ENCODE measurements around the gene SNAP47.
A peak's percentile ranks its signal among the peaks of the same experiment; 100 is the strongest.
"Not testable (repeated sequence)": the region's sequence is repeated elsewhere in the genome, so short reads cannot be mapped to it uniquely, and the experiment has no call there.

SNAP47 gene

DNA sequence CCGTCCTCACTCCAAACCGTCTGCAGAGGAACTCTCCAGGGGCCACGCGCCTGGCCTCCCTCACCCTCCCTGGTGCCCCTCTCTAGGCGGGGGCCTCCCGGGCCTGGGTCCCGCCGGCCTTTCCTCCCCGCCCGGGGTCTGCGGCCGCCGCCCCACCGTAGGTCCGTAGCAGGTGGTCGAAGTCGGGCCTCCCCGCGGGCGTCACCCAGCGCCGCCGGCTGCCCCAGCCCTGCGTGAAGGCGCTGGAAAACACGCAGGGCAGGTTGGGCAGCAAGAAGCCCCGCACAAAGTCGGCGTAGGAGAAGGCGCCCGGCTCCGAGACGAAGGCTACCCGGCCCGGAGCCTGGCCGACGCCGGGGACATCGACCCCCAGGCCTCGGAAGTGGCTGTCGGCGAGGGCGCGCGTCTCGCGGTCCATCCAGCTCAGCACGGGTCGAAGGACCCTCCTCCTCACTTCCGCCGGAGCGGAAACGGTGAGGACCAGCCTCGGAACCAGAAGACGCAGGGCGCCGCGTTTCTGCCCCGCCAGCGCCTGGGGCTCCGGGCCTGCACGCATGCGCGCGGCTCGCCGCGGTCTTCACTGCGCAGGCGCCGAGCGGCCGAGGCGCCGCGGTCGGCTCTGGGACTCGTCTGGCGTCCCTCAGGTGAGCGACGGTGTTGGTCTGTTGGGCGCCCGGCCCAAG is at the start of gene SNAP47, which contains the start of gene JMJD4:
SNAP47 (plus strand) TSS at position 580 of the 683 bp plus-strand sequence. CDS start 12,302 bp downstream, outside the sequence.
JMJD4 (minus strand) TSS at position 447 of the 683 bp plus-strand sequence; CDS start at position 418, 29 bp downstream.
- DNase-seq (ENCODE audit: low read depth in 3 of 3), result peak; percentile 85 to 87 (median 87)

- DNase-seq (ENCODE audit: low read depth in 3 of 3), result no peak
Observed at GRCh38 chr1:227685807-227686206, 49.4 kb upstream of the SNAP47 start.

- DNase-seq (ENCODE audit: low read depth in 3 of 3), result no peak
Observed at GRCh38 chr1:227697321-227697864, 37.8 kb upstream of the SNAP47 start.

- DNase-seq (ENCODE audit: low read depth in 3 of 3), result not testable (repeated sequence)
Observed at GRCh38 chr1:227701631-227702030, 33.6 kb upstream of the SNAP47 start.

DNA sequence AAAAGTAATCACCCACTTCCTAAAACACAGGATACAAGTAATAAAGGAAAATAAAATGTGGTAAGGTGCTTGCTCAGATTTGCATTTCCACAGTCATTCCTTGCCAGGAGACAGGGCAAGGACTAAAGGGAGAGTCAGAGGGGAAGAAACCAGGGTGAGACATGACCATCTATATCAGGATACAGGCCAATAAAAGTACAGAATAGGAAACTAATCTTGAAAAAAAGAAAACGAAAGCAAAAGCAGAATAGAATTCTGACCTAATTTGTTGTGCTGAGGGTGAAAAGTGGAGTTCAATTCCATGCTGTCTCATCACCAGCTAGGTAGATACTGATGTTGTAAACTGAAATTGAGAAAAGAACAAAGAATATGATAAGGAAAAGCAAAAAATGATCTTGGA is 27.4 kb upstream of the SNAP47 start:
- no peak for DNase-seq (ENCODE audit: low read depth in 3 of 3)

DNA sequence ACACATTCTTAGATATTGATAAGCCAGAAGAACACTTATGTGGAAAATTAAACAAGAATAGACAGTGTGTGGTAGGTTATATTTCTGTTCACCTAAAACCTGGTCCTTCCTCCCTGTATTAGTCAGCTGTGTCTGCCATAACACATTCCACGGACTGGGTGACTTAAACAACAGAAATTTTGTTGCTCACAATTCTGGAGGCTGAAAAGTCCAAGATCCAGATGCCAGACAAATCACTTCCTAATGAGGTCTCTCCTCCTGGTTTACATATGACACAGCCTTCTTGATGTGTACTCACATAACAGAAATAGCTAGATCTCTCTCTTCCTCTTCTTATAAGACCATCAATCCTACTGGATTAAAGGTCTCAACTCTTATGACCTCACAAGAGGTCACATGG is 25.8 kb upstream of the SNAP47 start:
- no peak for DNase-seq (ENCODE audit: low read depth in 3 of 3)

DNA sequence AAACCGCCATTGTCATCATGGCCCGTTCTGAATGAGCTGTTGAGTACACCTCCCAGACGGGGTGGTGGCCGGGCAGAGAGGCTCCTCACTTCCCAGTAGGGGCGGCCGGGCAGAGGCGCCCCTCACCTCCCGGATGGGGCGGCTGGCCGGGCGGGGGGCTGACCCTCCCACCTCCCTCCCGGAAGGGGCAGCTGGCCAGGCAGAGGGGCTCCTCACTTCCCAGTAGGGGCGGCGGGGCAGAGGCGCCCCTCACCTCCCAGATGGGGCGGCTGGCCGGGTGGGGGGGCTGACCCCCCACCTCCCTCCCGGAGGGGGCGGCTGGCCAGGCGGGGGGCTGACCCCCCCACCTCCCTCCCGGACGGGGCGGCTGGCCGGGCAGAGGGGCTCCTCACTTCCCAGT is 24.8 kb upstream of the SNAP47 start:
- DNase-seq (ENCODE audit: low read depth in 3 of 3), result not testable (repeated sequence)

- DNase-seq (ENCODE audit: low read depth in 3 of 3), result no peak
Observed at GRCh38 chr1:227712648-227713047, 22.6 kb upstream of the SNAP47 start.

DNA sequence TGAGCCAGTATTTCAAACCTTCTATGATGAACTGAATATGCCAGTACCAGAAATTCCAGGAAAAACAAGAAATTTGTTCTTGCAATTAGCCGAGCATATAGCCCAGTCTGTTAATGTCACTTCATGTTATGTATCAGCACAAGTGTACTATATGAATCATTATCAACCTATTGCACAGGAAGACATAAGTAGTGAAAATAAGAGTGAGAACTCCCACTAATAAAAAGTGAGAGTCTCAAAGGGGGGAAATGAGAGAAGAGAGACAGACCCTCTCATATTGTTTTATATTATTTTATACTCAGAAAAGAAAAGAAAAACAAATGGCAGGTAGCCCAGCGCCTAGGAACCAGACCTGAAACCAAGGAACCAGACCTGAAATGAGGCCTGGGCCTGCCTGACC is 16.3 kb upstream of the SNAP47 start:
- no peak for DNase-seq (ENCODE audit: low read depth in 3 of 3)

- DNase-seq (ENCODE audit: low read depth in 3 of 3), result no peak
Observed at GRCh38 chr1:227723474-227723873, 11.8 kb upstream of the SNAP47 start.

DNA sequence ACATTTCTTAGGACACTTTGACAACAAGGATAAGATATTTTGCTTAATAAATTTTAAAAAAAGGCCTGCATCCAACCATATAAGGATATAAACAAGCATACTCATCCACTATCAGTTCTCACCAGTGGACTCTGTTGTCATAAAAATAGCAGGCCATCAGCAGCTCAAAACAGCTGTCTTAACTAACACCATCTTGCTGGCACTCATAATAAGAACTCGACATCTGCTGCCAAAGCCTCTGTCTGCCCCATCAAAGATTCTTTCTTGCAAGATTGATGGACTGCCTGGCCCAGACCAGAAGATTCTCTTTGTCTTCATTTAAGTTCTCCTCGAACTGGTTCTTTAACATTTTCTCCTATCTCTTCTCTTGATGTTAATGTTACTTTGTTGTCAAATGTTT is 10.2 kb upstream of the SNAP47 start:
- no peak for DNase-seq (ENCODE audit: low read depth in 3 of 3)

GRCh38 chr1:227726318-227726717 is 8.9 kb upstream of the SNAP47 start:
- DNase-seq (ENCODE audit: low read depth in 3 of 3), result no peak

DNA sequence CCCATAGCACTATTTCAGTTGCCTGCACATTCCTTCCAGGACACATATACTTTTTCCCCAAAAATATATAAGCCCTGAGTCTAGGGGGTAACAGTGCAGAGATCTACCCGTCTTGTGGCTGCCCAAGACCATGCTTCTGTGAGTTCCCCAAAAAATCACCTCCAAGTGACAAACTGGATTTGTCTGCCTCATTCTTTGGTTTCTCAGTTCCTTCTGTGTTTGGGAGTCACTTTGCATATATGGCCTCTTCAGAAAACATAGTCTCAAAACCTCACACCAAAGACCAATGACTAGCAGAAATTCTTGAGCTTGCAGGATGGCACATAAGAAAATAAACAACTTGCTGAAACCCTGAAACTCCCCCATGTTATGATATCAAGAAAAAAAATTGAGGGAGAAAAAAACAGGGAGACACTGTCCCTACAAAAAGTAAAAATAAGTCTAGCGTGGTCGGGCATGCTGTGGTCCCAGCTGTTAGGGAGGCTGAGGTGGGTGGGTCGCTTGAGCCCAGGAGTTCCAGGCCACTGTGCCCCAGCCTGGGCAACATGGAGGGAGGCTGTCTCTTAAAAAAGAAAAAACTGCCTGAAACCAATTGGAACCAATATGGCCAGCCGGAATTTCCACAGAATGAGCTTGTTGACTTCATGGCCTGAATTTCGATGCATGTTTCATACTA is 8.2 kb upstream of the SNAP47 start:
- no peak for DNase-seq (ENCODE audit: low read depth in 3 of 3)

GRCh38 chr1:227728059-227728891 is 7.0 kb upstream of the SNAP47 start:
- peak; percentile 44 to 57 (median 55) for DNase-seq (ENCODE audit: low read depth in 3 of 3)

DNA sequence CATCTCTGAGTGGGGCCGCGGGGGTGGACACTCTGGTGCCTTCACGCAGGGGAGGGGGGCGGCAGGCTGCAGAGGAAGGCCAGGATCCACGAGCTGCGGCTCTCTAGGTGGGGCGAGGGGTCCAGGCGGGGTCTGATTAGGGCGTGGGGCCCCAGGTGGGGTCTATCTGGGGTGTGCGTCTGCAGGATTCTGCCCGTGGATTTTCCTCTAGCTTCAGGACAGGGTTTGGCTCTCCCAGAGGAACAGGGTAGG is 6.4 kb upstream of the SNAP47 start:
- no peak for DNase-seq (ENCODE audit: low read depth in 3 of 3)

DNA sequence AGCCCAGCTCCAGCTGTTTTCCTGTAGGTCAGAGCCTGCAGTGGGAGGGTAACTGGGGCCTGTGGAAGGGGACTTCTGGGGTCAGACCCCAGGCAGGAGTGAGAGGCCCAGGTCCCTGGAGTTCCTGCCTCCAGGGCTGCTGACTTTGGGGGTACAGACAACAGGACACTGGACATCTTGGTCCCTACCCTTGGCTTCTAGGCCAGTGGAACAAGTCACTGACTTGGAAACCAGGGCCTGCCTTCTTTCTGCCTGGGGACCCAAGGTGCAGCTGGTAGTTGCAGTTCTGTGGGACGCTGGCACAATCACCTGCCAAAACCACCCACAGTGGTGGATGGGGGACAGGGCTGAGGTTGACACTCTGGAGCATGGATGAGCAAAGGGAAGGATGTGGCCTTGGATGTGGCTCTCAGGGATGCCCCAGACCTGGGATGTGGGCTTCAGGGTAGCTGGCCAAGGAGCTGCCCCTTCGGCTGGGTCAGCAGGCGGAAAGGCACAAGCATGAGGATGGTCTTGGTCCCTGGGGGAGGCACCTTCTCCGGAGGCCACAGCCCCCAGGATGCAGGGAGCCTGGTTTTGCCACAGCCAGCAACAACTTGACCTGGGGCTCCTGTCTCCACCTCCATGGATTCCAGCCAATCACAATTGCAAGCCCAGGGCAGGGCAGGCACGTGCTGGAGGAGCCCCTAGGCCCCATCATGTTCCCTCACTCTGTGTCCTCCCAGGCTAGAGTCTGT is 5.9 kb upstream of the SNAP47 start:
- no peak for DNase-seq (ENCODE audit: low read depth in 3 of 3)

DNA sequence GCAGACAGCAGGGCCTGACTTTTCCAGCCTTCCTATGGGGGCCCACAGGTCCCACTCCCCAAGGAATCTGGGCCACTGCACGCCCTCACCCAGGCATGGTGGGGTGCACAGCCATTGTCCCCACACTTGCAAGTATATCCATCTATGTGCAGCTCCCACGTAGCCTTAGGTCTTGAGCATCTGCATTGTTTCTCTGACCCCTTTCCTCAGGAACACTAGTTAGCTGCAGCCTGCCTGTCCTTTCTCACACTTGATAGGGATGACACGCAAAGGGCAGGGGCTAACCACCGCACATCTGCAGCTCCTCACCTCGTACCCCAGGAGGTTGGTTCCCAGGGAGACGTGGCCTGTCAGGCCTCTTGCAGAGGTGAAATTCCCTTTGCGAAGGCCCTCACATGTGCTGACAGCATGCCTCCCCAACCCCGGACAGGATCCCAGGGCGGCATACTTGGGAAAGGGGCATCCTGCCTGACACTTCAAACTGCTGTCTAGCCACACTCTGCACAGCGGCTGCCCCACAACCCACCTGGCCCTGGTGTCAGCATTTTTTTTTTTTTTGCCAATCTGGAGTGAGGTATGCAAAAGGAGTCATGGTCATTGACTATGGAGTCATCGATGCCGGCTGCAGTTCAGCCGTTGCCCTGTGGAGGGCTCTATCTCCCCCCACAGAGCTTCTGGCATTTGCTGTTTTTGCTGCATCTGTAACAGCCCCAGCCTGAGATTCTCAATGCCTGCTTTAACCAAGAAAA is 5.2 kb upstream of the SNAP47 start:
- DNase-seq (ENCODE audit: low read depth in 3 of 3), result no peak

GRCh38 chr1:227730630-227731151 is 4.5 kb upstream of the SNAP47 start:
- no peak for DNase-seq (ENCODE audit: low read depth in 3 of 3)

DNA sequence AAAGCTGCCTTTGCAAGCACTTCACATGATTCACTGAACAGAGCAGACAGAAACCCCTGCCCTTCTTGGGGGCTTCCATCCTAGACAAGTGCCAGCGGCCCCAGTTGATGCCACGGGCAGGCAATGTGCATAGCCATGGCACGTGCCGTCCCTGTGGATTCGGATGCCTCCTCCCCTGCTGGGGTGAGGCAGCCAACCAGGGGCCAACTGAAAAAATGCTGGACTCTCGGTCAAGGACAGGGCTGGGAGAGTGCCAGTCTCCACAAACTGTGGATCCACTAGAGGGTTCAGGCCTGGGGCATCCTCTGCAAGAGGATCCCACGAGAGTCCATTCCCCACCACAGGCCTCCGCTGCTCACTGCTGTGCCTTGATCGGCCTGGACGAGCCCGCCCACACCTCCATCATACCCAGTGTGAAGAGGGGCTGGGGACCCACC is 4.0 kb upstream of the SNAP47 start:
- DNase-seq (ENCODE audit: low read depth in 3 of 3), result no peak

GRCh38 chr1:227731696-227732585 is 3.3 kb upstream of the SNAP47 start:
- no peak for DNase-seq (ENCODE audit: low read depth in 3 of 3)
